Neural crest cell (in vitro differentiated cells): Measurements from ENCODE around the gene PLEKHN1. TPM values are rescaled to one million over a fixed set of nuclear protein-coding genes. Genes with fewer than 3 reads are reported as not detected.
A peak's percentile ranks its signal among the peaks of the same experiment; 100 is the strongest.

Experiments used
- DNase-seq: peaks from one replicate; pipeline ENCODE4 v3.0.0; 2021; ENCODE audit warnings: low read depth, mixed read lengths, low spot score
- H3K27ac Mint-ChIP-seq: one replicate; pipeline ENCODE4 v1.8.0; 2021; ENCODE audit warnings: mild to moderate bottlenecking, mixed read lengths; ENCODE audit not compliant: unreplicated experiment
- H3K27me3 Mint-ChIP-seq: 2 replicates; pipeline ENCODE4 v1.8.0; 2021; ENCODE audit warnings: low read depth, mild to moderate bottlenecking, mixed read lengths
- H3K36me3 Mint-ChIP-seq: 2 replicates; pipeline ENCODE4 v1.8.0; 2021; ENCODE audit warnings: low read depth, mild to moderate bottlenecking, mixed read lengths
- H3K4me1 Mint-ChIP-seq: 2 replicates; pipeline ENCODE4 v1.8.0; 2021; ENCODE audit warnings: mixed read lengths
- H3K4me3 Mint-ChIP-seq: one replicate; pipeline ENCODE4 v1.8.0; 2021; ENCODE audit warnings: mild to moderate bottlenecking, mixed read lengths
- H3K9me3 Mint-ChIP-seq: 2 replicates; pipeline ENCODE4 v1.8.0; 2021; ENCODE audit warnings: mixed read lengths
- total RNA-seq: library from RNA; stranded (reverse); gene quantifications from 2 replicates; pipeline ENCODE4 v1.2.1, GENCODE V29; 2021
- TF ChIP-seq, protein P1 (sequence below): fragments of 200-600 bp; sonication (generic); conservative IDR thresholded peaks from 2 replicates; pipeline ENCODE4 v1.5.0; 2021; ENCODE audit warnings: antibody characterized with exemption, mild to moderate bottlenecking

The PLEKHN1 gene
- total RNA-seq, 1 donor from 2014 or later = not detected

- Mint-ChIP-seq H3K36me3 (peaks cover 10% of the 10 kb centered on the region), H3K4me3 (peak overlapping the region; percentile 65), H3K27ac (no peak overlapping the region), H3K4me1 (peaks cover 13% of the 10 kb centered on the region), H3K27me3 (no peaks in the 10 kb centered on the region), H3K9me3 (no peaks in the 10 kb centered on the region)
- TF ChIP-seq, protein P1, sequence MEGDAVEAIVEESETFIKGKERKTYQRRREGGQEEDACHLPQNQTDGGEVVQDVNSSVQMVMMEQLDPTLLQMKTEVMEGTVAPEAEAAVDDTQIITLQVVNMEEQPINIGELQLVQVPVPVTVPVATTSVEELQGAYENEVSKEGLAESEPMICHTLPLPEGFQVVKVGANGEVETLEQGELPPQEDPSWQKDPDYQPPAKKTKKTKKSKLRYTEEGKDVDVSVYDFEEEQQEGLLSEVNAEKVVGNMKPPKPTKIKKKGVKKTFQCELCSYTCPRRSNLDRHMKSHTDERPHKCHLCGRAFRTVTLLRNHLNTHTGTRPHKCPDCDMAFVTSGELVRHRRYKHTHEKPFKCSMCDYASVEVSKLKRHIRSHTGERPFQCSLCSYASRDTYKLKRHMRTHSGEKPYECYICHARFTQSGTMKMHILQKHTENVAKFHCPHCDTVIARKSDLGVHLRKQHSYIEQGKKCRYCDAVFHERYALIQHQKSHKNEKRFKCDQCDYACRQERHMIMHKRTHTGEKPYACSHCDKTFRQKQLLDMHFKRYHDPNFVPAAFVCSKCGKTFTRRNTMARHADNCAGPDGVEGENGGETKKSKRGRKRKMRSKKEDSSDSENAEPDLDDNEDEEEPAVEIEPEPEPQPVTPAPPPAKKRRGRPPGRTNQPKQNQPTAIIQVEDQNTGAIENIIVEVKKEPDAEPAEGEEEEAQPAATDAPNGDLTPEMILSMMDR = no peak
- DNase-seq = no peak
These were observed 11.4 kb upstream of the PLEKHN1 start for GRCh38 chr1:954927-955326.

DNA sequence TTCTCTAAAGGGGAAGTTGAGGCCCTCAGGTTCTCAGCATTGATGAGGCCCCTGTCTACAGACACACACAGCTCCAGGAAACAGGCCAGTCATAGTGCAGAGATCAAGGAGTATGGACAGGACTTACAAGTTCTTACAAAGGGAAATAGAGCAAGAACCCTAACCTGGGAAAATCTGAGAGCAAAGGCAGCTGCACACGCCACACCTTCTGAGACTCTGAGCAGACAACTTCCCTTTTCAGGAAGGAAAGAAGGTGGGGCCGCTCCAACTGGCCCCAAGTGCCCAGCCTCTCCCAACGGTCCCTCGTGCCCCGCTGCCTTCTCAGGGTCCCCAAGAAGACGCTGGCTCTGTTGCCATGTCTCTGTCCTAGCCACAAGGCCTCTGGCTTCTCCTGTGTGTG lies 10.8 kb upstream of the PLEKHN1 start:
- Mint-ChIP-seq H3K9me3 (no peaks in the 10 kb centered on the region), H3K27me3 (peaks cover 3% of the 10 kb centered on the region), H3K4me3 (peak overlapping the region; percentile 29), H3K4me1 (peaks cover 13% of the 10 kb centered on the region), H3K36me3 (peaks cover 6% of the 10 kb centered on the region), H3K27ac (no peak overlapping the region)
- DNase-seq = no peak
- TF ChIP-seq, protein P1 = no peak

DNA sequence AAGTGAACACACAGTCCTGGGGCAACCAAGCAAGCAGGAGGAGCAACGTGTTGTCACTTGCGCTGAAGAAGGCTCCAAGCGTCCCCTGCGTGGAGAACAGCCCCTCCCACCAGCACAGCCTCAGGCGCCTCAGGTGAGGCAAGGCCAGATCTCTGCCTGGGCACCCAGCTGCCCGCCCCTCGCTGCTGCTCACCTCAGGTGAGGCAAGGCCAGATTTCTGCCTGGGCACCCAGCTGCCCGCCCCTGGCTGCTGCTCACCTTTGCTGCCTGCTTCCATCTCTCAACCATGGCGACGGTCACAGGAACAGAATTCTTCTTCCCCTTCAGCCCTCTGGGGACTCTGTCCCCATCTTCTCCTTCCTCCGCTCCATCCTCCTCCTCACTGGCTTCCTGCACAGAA lies 9.6 kb upstream of the PLEKHN1 start:
- TF ChIP-seq, protein P1 = no peak
- Mint-ChIP-seq H3K4me1 (peaks cover 13% of the 10 kb centered on the region), H3K36me3 (no peaks in the 10 kb centered on the region)

GRCh38 chr1:958823-959730 lies 7.2 kb upstream of the PLEKHN1 start, which contains the start of gene NOC2L:
TSS of gene NOC2L (minus strand) at chr1:959256. CDS start at chr1:959240, 16 bp downstream.
- DNase-seq = peak; percentile 93
- Mint-ChIP-seq H3K27ac (peak within 1 kb of the TSS; percentile 93), H3K9me3 (no peaks in the 10 kb centered on the region), H3K4me1 (peaks cover 13% of the 10 kb centered on the region), H3K36me3 (no peaks in the 10 kb centered on the region), H3K27me3 (peaks cover 3% of the 10 kb centered on the region), H3K4me3 (peak within 1 kb of the TSS; percentile 93)
- TF ChIP-seq, protein P1 = no peak

More for the DNA sequence above, 9.6 kb upstream of the PLEKHN1 start:
- no peak for DNase-seq
- H3K27me3 Mint-ChIP-seq = peaks cover 3% of the 10 kb centered on the region
- H3K9me3 Mint-ChIP-seq = no peaks in the 10 kb centered on the region
- no peak overlapping the region for H3K27ac Mint-ChIP-seq
- peak overlapping the region; percentile 34 for H3K4me3 Mint-ChIP-seq

- DNase-seq = no peak
- peaks cover 3% of the 10 kb centered on the region for H3K27me3 Mint-ChIP-seq
- no peaks in the 10 kb centered on the region for H3K36me3 Mint-ChIP-seq
- H3K9me3 Mint-ChIP-seq = no peaks in the 10 kb centered on the region
- H3K4me1 Mint-ChIP-seq = peaks cover 13% of the 10 kb centered on the region
- peak overlapping the region; percentile 83 for H3K4me3 Mint-ChIP-seq
- TF ChIP-seq, protein P1 = no peak
- H3K27ac Mint-ChIP-seq = no peak overlapping the region
These were observed 6.4 kb upstream of the PLEKHN1 start for GRCh38 chr1:959731-960362.
